Stimulated activated CD4-positive, alpha-beta T cell treated with anti-CD3 and anti-CD28 coated beads, Interleukin-1b, Interleukin-23, amount 100 ng/mL, for 1 hour (primary cell): ENCODE measurements around the gene MAMLD1.
"Not testable (repeated sequence)": the region's sequence is repeated elsewhere in the genome, so short reads cannot be mapped to it uniquely, and the experiment has no call there.

Experiments used
- DNase-seq, 2 donors: peaks; one replicate each; pipeline ENCODE4 v3.0.0-alpha.2; 2020; ENCODE audit warnings: low read depth in 2 of 2

Gene MAMLD1, protein sequence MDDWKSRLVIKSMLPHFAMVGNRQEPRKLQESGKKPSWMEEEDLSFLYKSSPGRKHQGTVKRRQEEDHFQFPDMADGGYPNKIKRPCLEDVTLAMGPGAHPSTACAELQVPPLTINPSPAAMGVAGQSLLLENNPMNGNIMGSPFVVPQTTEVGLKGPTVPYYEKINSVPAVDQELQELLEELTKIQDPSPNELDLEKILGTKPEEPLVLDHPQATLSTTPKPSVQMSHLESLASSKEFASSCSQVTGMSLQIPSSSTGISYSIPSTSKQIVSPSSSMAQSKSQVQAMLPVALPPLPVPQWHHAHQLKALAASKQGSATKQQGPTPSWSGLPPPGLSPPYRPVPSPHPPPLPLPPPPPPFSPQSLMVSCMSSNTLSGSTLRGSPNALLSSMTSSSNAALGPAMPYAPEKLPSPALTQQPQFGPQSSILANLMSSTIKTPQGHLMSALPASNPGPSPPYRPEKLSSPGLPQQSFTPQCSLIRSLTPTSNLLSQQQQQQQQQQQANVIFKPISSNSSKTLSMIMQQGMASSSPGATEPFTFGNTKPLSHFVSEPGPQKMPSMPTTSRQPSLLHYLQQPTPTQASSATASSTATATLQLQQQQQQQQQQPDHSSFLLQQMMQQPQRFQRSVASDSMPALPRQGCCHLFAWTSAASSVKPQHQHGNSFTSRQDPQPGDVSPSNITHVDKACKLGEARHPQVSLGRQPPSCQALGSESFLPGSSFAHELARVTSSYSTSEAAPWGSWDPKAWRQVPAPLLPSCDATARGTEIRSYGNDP

DNA sequence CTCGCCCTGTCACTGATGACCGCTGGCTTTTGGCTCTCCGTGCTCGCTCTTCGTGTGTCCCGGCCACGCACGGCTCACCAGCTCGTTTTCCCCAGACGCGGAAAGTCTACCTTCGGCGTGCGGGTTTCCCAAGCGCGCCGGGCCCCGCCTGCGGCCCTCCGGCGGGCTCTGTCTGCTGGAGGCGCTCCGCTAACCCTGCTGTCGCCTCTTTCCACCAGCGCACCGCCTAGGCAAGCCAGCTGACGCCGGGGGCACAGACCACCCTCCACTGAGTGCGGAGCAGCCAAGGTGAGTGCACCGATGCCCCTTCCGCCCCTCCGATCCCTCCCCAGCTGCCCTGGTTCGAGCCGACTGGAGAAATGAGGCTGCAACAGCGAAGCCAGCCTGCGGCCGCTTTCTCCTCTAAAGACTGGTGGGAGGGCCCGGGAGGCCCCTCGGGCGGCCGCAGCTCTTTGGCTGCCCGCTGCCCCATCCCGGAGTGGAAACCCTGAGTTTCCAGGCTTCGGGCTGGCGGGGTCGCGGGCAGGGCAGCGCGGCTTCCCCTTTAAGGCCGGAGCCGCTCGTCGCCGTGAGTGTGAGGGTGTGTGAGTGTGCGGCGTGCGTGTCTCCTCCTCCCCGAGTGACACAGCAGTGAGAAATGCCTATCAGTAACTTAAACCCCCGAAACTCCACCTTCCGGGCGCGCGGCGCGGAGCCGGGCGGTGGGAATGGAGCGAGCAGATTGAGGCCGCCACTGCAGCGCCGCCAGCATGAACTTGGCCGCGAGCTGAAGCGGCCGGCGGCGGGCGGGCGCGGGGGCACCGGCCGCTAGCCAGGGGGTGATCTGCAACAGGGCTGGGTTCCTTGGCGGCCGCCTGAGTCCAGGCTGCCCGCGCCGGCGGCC, at the start of gene MAMLD1:
Gene MAMLD1 (plus strand): TSS at position 719 of the 883 bp plus-strand sequence. CDS start 82,200 bp downstream, outside the sequence.
- DNase-seq, result peak; percentile 17 to 35

DNA sequence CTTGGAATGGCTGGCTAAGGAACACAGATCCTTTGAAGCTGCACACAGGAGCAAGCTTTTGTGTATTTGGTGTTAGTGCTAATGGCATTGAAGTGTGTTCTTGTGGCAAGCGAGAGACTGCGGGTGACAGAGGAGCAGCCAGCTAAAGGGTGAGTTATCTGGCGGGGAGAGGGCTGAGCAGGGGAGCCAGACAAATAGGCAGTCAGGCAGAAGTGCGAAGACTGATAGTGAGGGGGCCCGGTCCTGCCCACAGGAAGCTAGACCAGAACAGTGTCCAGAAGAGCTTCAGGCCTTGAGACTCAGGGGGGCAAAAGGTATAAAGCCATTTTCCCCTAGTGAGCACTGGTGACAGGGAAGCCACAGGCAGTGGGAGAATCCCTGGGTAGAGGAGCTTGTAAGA, 49.6 kb upstream of the MAMLD1 start:
- DNase-seq, result no peak

DNA sequence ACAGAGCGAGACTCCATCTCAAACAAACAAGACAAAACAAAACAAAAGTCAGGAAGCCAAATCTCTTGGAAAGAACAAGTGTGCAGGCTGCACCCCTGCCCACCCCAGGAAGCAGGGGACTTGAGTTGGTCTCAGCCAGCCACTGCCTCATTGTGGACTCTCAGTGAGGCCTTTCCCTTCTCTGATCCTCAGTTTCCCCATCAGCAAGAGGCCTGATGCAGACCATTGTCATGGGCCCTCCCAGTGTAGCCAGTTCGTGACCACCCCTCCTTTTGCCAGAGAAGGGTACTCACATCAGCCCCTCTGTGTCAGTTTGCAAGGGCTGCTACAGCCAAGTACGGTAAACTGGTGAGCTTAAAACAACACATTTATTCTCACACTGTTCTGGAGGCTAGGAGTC, 48.9 kb upstream of the MAMLD1 start:
- no peak for DNase-seq

DNA sequence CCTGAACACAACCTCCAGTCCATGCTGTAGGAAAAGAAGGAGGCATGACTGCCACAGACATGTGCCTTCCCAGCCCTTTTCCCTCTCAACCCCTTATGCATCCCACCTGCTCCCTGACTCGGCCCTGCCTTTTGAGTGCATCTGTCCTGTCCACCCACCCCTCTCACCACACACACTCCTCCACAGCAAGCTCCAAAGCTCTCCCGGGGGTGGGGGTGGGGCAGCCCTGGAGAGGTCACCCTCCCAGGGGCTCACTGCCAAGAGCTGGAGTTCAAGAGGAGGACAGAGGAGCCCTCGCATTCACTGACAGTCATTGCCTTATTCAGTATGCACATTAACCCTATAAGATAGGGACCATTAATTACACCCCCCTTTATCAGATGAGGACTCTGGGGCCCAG, 46.6 kb upstream of the MAMLD1 start:
- no peak for DNase-seq

DNA sequence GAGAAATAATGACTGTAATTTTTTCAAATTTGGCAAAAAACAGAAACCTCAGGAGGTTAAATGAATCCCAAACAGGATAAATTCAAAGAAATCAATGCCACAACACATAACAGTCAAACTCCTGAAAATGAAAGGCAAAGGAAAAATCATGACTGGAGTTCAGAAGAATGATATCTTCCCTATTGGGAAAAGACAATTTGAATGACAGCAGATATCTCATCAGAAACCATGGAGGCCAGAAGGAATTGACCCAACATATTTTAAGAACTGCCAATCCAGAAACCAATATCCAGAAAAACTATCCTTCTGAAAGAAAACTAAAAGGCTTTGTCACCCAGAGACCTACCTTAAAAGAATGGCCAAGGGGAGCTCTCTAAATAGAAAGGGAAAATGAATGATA, 40.1 kb upstream of the MAMLD1 start:
- no peak for DNase-seq

DNA sequence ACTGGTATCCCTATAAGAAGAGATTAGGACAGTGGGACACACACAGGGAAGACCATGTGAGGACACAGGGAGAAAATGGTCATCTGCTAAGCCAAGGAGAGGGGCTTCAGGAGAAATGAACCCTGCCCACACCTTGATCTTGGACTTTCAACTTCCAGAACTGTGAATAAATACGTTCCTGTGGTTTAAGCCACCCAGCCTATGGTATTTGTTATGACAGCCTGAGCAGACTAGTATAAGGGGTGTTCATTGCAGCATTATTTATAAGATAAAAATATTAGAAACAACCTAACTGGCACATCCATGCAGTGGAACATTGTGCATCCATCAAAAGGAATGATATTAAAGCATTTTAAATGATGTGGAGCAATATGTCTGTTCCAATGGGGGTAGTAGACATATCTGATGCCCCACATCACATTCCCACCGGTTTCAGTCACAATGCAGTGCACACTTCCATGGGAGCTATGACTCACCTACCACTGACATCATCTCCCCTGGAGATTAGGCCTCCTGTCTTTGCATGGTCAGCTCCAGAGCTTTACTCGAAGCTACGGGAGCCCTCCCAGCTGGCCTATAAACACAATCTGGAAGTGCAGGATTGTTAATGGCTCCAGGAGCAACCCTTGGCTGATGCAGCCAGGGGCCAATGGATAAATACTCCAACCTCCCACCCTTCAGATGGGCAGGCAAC, 38.9 kb upstream of the MAMLD1 start:
- no peak for DNase-seq

DNA sequence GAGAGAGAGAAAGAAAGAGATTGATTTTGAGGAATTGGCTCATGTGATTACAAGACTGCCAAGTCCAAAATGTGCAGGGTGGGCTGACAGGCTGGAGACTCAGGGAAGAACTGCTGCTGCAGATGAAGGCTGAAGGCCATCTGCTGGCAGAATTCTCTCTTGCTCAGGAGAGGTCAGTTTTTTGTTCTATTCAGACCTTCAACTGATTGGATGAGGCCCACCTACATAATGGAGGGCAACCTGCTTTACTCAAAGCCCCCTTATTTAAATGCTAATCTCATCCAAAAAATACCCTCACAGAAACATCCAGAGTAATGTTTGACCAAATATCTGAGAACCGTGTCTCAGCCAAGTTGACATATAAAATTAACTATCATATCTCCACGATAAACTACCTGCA, 38.2 kb upstream of the MAMLD1 start:
- DNase-seq, result no peak

DNA sequence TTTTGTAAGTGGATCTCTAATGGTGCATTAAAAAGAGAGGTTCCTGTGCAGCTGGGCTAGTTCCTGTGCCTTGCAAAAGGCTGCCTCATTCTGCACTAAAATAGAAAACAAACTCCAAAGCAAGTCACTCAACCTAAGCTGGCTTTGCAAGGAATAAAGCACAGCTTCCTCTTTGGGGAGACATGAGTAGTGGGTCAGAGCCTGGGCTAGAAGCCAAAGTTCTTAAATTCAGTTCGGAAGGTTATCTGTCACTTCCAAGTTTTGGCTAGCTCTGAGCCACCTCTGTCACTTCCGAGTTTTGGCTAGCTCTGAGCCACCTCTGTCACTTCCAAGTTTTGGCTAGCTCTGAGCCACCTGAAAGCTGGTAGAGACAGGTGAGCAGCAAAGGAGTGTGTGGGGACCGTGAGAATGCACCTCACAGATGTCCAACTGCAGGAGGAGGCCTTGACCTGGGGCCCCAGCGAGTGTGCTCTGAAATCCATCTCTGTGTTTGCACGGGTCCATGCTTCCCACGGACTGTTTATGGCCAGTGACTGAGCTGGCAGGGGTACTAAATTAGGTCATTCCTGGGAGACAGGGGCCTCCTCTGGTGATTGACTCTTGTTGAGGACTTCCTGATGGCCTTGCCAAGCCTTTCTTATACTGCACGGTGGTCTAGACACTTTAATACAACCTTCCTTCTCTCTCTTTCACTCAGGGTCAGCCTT, 36.4 kb upstream of the MAMLD1 start:
- DNase-seq, result no peak

DNA sequence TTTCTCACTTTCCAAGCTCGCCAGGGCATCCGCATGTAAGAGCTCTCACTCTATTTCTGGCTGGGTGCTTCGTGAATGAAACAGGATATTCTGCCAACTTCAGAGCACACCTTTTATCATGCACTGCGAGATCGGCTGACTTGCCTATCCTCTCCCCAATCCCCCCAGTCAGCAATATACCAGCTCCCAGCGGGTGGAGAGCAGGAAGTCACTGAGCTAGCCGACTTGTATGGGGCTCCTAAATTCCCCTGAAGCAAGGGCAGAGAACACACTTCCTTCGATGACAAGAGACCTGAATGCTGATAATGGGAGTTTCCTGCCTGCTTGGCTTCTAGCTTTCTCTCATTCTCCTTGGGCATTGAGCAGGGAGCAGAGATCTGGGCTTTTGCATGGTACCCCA, 33.8 kb upstream of the MAMLD1 start:
- DNase-seq, result no peak

DNA sequence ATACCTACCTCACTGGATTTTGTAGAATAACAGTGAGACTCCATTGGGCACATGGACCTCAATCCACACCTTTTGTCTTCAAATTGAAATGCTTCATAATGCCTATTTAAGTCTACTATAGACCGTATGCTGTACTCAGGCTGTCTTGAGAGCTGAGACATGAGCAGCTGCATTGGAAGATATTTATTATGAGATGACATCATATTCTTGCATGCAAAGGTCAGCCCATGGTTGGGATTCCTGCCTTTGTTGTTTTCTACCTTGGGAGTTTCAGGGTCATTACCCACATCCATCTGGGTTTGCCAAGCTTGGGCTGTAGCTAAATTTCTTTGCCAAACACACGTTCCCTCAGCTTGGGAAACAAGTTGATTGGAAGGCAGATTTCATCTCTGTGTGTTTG, 33.2 kb upstream of the MAMLD1 start:
- DNase-seq, result no peak

DNA sequence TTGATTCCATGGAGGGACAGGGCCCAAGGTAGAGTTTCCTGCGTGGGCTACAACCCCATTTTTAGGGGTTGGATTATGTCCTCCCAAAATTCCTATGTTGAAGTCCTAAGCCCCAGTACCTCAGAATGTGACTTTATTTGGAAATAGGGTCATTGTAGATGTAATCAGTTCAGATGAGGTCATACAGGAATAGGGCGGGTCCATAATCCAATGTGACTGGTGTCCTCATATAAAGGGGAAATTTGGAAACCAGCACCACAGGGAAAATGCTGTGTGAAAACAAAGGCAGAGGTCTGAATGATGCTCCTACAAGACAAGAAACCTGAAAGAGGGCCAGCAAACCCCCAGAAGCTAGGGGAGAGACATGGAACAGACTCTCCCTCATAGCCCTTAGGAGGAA, 31.1 kb upstream of the MAMLD1 start:
- DNase-seq, result no peak

DNA sequence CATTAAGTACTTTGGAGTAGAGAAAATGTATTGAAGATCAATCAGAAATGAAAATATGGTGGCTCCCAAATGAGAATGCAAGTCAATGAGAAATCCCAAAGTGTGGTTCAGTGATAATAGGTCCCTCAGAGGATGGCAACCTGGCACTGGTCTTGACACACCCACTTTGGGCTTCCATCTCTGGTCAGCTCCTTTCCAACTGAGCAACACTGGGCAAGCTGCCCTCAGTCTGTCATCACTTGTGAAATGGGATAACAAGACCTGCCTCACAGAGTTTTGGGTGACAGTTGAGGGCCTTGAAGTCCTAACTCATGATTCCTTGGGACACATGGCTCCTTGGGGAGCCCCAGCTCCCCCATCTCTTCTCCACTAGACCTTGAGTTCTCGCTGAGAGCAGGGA, 29.0 kb upstream of the MAMLD1 start:
- no peak for DNase-seq

DNA sequence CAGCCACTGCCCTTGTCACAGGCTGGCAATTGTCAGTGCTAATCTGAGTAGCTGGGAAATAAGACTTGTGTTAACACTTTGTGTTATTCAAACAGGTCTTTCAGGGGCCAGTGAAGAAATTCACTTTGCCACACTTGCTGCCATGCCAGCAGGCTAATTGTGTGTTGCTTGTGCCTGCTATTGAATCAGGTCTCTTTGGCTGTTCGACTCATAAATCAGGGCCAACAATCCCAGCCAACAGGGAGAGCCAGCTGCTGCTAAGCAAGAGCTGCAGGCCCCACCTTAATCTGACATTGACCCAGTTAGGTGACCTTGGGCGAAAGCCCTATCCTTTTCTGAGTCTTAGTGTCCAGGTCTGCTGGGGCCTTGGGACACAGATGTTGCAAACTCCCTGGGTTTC, 28.1 kb upstream of the MAMLD1 start:
- no peak for DNase-seq

DNA sequence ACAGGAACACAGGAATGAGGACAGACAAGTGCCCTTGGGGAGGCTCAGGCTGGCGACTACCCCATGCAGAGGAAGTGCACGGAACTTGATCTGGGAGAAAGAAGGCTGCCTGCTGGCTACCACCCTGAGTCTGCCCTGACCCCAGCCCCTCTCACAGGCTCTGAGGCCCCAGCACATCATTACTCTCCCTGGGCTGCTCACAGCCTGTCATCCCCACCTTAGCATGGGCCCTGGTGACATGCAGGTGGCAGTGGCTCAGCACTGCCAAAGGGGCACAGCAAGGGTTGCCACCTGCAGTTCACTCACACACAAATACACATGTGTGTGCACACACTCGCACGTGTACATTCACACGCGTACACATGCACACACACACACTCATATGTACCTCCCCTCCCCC, 26.1 kb upstream of the MAMLD1 start:
- no peak for DNase-seq

DNA sequence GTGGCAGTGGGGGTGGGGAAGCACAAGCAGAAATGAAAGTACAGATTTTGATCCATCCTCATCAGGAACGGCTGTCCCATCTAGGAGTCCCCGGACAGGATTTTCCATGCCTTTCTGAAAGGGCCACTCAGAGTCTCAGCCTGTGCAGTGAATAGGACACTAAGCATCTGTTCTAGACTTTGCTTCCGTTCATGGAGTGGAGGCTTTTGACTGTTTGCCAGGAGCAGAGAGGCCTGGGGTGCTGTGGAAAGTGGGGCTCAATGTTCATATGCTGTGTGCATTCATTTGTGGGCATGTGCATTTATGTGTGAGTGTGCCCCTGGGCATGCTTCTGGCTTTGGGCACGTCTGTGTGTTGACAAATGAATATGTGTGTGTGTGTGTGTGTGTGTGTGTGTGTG, 25.6 kb upstream of the MAMLD1 start:
- DNase-seq, result no peak

DNA sequence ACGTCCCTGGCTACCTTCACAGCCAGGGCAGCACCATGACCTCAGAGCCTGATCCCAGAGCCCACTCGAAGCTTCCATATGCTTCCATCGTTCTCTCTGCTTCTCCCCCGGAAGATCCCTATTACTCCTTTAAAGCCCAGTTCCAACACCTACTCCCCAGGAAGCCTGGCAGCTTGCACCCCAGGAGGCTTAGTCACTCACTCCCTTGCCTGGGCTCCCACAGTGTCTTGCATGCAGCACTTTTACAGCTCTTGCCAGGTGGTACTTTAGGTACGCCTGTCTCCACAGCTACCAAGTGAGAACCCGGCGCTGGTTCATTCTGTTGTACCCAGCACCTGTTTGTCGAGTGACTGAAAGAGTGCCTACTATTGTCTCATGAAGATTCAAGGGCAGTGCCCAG, 24.5 kb upstream of the MAMLD1 start:
- DNase-seq, result no peak

DNA sequence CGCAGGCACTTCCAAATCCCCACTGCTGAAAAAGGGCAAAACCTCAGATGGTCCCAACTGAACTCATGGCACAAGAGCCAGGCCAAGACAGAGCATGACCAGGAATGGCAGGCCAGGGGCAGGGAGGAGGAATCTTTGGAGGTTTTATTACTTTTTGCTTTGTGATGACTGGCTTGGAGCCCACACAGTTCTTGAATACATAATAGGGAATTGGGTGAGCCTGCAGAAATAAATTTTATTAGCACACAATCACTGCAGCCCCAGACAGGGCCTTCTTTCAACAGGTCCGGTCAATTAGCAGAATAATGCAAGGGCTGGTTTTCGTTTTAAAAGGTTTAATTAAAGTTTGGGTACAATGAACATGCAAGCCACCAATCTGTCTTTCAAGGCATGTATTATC, 23.4 kb upstream of the MAMLD1 start:
- DNase-seq, result no peak

DNA sequence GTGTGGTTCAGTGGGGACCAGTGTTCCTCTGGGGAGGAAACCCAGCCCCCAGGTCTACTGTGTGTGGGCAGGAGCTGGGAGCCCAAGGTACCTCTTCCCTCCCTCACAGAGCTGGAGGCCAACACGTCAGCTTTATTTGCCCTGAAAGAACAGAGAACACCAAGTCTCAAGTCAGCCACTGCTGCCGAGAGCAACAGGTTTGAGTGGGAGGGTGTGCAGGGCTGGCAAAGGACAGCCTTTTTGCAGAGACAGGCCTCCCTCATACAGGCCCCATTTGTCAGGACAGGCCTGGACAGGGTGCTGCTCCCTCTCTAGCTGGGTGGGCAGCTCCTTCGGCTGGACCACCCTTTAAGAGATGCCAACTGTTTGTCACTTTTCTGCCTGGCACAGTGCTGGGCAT, 22.8 kb upstream of the MAMLD1 start:
- DNase-seq, result not testable (repeated sequence)

DNA sequence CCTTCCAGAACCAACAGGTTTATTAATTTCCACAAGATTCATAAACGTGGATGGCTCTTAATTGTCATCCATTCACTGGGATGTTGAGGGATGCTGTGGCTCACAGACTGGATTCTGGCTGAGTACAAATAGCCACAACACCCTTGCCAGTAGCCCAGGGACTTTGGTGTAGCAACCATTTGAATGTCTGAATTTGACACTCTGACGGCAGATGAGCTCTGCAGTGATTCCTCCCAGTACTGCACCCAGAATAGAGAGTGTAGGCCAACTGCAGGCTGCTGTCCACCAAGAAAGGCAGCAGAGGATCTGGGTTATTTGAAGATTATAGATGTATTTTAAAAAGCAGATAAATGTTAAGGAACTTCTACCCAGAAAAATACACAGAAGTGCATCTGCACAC, 15.6 kb upstream of the MAMLD1 start:
- DNase-seq, result no peak

DNA sequence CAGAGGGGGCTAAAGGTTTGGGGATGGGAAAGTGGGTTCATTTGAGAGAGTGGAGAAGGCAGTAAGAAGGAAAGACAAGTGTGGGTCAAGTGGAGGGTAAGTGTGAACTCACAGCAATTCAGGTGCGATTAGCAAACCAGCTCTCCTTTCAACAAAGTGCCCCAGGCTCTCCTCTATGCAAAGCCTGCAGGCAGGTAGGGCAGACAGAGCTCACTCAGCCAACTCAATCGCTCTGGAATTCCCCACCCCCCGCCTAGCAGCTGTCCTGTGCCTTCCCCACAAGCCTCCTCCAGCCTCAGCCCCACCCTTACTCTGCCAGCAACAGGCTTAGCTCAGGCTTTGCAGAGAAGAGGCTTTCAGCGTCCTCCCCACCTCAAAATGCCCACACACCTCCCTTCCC, 14.8 kb upstream of the MAMLD1 start:
- no peak for DNase-seq

DNA sequence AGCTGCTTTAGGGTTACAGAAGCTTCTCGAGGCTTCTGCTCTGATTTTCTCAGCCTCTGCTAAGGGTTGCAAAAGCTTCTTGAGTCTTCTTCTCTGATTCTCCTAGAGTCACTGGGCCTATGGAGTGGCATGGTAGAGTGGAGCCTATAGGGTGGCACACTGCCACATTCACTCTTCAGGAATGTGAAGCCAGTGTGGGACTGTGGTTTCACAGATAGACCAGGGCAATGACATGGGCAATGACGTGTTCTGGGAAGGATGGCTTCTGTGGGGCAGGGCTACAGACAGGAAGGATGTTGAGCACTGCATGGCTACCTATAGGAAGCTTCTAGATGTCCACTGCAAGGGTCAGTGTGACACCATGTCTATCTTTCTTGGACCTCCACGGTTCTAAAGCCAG, 11.0 kb upstream of the MAMLD1 start:
- no peak for DNase-seq
